ENCODE data around the gene UBE2J2. TPM values are rescaled to one million over a fixed set of nuclear protein-coding genes. Genes with fewer than 3 reads are reported as not detected.
A peak's percentile ranks its signal among the peaks of the same experiment; 100 is the strongest.

Gene UBE2J2
- total and polyA plus RNA-seq, 9 donors, result 35.8 to 55.6 (median 41.2) TPM

- 91 to 93% (median 92%) methylated on average over 16 to 17 of the region's 17 CpGs for WGBS, 3 donors
Observed at GRCh38 chr1:1279028-1279427, 5.4 kb upstream of the UBE2J2 start.

GRCh38 chr1:1278620-1279019 is 5.0 kb upstream of the UBE2J2 start:
- no peaks in the 10 kb centered on the region for H3K36me3 ChIP-seq
- no peak overlapping the region for H3K27ac ChIP-seq
- no peak for DNase-seq
- no peaks in the 10 kb centered on the region for H3K27me3 ChIP-seq
- no peaks in the 10 kb centered on the region for H3K9me3 ChIP-seq
- TF ChIP-seq CTCF (IDR thresholded peaks at IDR 0.05), result no peak
- TF ChIP-seq EP300 (IDR thresholded peaks at IDR 0.05), result no peak
- TF ChIP-seq POLR2A (IDR thresholded peaks at IDR 0.05), result no peak
- no peak overlapping the region for H3K4me3 ChIP-seq
- peaks cover 7% of the 10 kb centered on the region for H3K4me1 ChIP-seq (ENCODE audit: insufficient read depth)
- intact Hi-C loops (cut with DNase I), result no loop called here
- 94 to 95% (median 94%) methylated on average over 13 of the region's 13 CpGs for WGBS, 3 donors

More at GRCh38 chr1:1279028-1279427, 5.4 kb upstream of the UBE2J2 start:
- Histone ChIP-seq H3K36me3 (no peaks in the 10 kb centered on the region), H3K27ac (no peak overlapping the region), H3K4me3 (no peak overlapping the region), H3K4me1 (ENCODE audit: insufficient read depth) (peaks cover 7% of the 10 kb centered on the region), H3K27me3 (no peaks in the 10 kb centered on the region), H3K9me3 (no peaks in the 10 kb centered on the region)
- intact Hi-C loops (cut with DNase I), result no loop called here
- DNase-seq, result no peak
- TF ChIP-seq POLR2A (IDR thresholded peaks at IDR 0.05), result no peak
- TF ChIP-seq CTCF (IDR thresholded peaks at IDR 0.05), result no peak
- no peak for TF ChIP-seq EP300 (IDR thresholded peaks at IDR 0.05)

GRCh38 chr1:1275836-1276235 is 2.2 kb upstream of the UBE2J2 start:
- TF ChIP-seq POLR2A (IDR thresholded peaks at IDR 0.05) (no peak), EP300 (IDR thresholded peaks at IDR 0.05) (no peak), CTCF (IDR thresholded peaks at IDR 0.05) (no peak)
- no peaks in the 10 kb centered on the region for H3K36me3 ChIP-seq
- WGBS, 3 donors, result 45 to 67% (median 56%) methylated on average over 9 of the region's 9 CpGs
- no peaks in the 10 kb centered on the region for H3K27me3 ChIP-seq
- H3K4me3 ChIP-seq, result no peak overlapping the region
- no peak for DNase-seq
- H3K27ac ChIP-seq, result no peak overlapping the region
- intact Hi-C loops (cut with DNase I), result no loop called here
- no peaks in the 10 kb centered on the region for H3K9me3 ChIP-seq
- peaks cover 24% of the 10 kb centered on the region for H3K4me1 ChIP-seq (ENCODE audit: insufficient read depth)

GRCh38 chr1:1274931-1275431 is 1.3 kb upstream of the UBE2J2 start:
- Histone ChIP-seq H3K27ac (no peak overlapping the region), H3K4me3 (no peak overlapping the region), H3K27me3 (no peaks in the 10 kb centered on the region), H3K36me3 (no peaks in the 10 kb centered on the region), H3K9me3 (no peaks in the 10 kb centered on the region), H3K4me1 (ENCODE audit: insufficient read depth) (peaks cover 28% of the 10 kb centered on the region)
- WGBS, 3 donors, result 81 to 84% (median 82%) methylated on average over 11 to 15 of the region's 15 CpGs
- peak in 2 of 5 donors; percentile 41 to 48 for DNase-seq
- no peak for TF ChIP-seq EP300 (IDR thresholded peaks at IDR 0.05)
- TF ChIP-seq CTCF (IDR thresholded peaks at IDR 0.05), result no peak
- TF ChIP-seq POLR2A (IDR thresholded peaks at IDR 0.05), result no peak
- intact Hi-C loops (cut with DNase I), result no loop called here
